ENCODE measurements around the gene HNRNPF. TPM values are rescaled to one million over a fixed set of nuclear protein-coding genes. Genes with fewer than 3 reads are reported as not detected.
"Not testable (repeated sequence)": the region's sequence is repeated elsewhere in the genome, so short reads cannot be mapped to it uniquely, and the experiment has no call there.

Gene HNRNPF
- polyA plus RNA-seq, 3 donors, result 207 to 237 (median 223) TPM

DNA sequence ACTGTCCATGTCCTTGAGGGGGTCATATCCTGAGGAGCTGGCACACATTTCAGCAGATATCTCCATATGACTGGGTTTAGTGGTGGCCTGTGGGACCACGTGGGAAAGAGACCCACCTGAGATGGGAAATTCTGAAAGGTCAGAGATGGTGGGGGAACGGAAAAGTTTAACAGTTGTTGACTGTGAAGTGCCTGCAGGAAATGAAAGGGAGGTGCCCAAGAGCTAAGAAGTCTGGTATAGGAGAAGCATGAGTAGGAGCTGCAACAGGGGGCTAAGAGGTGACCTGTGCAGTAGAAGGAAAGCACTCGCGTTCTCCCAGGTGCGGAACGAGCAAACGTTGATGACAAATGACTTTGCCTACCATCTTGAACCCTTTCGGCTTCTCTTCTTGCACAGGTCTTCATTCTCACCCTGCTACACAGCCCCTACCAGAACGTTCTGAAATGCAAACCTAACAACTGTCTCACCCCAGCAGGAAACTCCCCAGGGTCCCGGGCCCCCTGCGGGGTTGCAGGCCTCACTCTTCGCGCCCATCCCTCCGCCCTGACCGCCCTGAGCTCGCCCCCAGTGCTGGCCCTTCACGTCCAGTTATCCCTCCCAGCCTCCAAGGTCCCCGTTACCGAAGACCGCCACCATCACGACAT, 47.3 kb downstream of the HNRNPF start:
- no peak for DNase-seq

DNA sequence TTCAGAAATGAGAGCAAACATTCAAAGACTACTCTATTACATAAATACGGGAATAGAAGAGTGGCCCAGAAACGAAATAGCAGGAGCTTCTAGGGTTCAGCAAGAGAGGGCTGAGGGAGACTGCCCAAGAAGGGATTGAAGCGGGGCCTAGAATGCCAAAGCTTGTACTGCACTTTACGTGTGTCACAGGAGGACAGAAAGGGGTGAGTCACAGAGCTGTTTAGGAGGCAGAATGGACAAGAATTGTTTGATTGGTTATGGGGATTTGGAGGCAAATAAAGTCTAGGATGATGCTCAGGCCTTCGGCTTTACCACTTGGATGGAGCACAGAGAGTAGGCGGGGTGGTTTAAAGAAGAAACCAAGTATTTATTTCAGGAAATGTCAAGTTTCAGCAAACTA, 48.9 kb downstream of the HNRNPF start:
- no peak for DNase-seq

DNA sequence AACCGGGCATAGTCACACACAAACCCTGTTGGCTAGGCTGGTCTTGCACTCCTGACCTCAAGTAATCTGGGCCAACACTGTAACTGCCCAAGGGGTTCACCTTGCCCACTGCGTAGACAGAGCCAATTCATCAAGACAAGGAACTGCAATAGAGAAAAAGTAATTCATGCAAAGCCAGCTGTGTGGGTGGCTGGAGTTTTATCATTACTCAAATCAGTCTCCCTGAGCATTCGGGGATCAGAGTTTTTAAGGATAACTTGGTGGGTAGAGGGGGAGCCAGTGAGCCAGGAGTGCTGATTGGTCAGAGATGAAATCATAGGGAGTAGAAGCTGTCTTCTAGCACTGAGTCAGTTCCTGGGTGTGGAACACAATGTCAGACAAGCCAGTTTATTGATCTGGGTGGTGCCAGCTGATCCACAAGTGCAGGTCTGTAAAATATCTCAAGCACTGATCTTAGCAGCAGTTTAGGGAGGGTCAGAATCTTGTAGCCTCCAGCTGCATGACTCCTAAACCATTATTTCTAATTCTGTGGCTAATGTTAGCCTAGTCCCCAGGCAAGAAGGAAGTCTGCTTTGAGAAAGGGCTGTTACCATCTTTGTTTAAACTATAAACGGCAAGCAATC, 53.1 kb downstream of the HNRNPF start:
- no peak for DNase-seq

DNA sequence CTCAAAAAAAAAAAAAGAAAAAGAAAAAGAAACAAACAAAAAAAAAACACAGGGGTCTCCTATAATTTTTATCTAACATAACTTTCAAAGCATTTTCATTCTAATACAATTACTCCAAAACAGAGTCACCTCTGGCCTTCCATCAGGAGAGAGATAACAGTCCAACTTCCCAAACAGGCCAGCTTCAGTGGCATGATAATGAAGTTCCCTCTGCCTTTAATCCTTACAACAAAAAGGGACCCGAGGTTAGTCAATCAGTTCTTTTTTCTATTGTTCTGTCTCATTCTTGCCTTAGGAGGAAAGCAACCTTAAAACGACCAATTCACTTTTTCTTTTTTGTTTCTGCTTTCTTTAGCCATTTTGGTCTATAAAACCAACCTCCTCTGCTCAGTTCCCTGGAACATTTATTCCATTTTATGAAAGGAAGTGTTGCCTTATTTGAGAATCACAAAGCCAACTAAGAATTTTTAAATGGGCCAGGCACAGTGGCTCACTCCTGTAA, 54.1 kb downstream of the HNRNPF start:
- no peak for DNase-seq

DNA sequence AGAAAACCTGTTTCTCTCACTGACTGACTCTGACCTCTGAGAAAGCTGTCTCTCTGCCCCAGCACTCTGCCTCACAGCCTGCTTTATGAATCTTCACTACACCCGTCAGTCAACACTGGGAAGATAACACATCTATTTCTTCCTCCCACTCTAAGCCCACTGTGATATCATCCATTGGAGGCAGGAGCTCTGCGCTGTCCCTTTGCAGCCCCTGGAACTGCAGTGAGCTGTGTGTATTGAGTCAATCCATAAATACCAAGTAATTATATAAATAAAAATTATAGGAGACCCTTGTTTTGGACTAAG, 54.7 kb downstream of the HNRNPF start:
- DNase-seq, result no peak

DNA sequence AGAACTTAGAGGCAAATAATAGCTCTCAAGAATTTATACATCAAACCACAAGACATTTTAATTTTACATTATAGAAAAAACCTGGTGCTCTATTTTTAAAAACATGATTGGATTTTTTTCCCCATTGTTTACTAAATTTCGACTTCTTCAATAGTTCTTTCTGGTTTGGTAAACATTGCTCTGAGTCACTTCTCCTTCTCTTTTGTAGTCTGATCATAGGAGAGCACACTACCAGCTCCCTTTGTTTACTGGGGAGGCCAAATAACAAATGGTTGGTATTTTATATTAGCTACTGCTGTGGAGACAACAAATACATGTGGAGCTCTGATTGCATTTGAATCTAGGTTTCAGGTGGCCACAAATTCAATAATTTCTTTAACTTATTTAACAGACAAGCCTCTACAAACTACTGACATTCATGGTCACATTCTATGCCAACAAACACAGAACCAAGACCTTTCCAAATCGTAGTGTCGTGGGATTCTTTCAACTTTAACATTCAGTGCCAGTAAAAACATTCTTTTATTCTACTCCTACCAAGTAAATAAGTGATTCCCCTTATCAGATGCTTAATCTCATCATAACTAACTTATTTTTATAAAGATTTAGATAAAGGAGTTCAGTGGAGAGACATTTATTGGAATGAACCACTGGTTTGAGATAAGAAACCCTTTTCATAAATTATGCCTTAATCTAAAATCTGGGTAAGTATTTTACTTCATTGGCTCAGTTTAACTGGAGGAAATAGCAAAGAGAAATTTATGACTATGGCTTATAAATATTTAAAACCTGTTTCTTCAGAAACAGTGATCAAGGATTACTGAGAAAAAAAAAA, 55.3 kb downstream of the HNRNPF start:
- DNase-seq, result no peak

DNA sequence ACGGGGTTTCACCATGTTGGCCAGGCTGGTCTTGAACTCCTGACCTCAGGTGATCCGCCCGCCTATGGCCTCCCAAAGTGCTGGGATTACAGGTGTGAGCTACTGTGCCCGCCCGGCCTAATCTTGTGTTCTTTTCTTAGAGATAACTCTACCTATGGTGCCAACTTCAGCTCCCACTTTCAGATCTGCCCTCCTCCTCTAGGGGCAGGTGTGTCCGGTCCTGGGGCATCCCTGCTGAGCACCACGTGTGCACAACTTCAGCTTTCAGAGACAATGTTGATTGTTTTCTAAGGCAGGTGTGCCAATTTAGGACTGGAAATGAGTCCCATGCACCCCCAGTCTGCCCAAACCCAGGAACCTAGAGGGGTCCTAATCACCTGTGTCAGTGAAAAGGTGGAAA, 56.0 kb downstream of the HNRNPF start:
- no peak for DNase-seq

DNA sequence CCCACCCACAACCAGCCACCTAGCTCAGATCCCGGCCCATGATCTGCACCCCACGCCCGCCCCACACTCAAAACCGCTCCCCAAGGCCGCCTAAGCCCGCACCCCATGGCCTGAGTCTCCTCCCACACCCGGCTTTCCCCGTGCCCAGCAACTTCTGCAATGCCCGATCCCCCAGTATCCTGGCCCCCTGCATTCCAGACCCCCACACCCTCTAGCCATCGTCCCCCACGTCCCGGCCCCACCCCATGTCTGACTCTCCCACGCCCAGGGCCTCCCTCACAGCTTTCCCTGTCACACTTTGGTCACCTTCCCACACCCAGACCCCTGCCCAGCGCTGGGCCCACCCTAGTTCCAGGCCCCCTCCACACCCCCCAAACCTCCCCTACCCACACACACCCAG, 57.7 kb downstream of the HNRNPF start:
- DNase-seq, result no peak

DNA sequence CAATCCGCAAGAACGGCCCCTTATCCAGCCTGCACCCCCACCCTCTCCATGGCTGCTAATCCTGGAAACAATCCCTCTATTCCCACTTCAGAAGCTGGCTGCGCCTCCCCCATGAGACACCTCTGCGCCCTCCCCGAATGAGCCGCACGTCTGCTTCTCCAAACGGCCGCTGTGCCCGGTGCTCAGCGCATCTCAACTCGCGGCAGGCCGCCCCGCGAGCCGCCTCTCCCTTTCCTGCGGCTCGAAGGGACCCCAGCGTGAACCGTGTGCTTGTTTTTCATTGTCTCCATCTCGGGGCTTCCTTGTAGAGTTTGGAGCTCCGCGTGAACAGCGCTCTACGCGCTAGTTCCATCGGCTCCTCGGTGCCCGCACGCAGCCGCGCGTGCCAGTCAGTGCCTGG, 58.3 kb downstream of the HNRNPF start:
- DNase-seq, result no peak

DNA sequence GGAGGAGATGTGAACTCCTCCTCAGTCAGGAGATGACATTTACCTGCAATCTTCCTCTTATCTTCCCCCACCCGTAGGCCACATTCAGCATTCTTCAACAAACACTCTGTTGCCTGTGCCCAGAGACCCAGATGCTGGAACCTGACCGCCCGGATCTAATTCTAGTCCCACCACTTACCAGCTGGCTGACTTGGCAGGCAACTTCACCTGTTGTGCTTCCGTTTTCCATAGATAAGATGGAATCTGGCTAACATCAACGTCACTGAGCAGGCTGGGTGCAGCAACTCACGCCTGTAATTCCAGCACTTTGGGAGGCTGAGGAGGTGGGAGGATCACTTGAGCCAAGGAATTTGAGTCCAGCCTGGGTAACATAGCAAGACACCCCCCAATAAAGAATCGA, 58.8 kb downstream of the HNRNPF start:
- DNase-seq, result no peak

DNA sequence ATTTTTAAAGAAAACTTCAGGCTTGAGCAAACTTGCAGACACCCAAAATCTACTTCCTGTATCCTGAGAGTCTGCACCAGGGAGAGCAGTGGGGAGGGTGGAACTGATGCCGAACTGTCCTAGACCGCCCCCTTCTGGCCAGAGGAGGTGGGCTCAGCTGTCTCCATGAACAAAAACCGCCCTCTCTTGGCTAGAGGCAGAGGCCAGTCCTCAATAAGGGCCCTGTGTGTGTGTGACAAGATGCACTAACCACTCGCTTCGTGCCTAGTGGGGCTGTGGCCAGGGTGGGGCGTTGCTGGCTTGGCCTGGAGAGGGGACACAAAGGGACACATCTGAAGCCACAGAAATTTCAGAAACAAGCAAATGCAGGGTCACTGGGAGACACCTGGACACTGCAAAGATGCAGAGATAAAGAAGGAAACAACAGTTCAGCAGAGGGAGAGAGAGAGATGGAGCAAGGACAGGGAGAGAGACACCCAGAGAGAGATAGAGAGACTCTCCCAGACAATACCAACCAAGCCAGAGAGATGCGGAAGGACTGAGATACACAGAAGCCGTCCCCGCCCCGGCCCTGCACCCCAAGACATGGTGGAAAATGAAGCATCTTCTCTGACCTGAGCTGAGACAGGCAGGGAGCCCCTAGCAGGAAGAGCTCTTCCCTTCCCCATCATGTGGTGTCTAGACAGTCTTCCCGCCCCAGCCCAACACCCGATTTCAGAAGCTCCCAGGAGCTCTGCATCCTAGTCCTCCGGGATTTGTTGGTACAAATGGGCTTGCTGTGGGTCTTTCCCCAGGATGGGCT, 60.3 kb downstream of the HNRNPF start:
- DNase-seq, result peak; percentile 81

DNA sequence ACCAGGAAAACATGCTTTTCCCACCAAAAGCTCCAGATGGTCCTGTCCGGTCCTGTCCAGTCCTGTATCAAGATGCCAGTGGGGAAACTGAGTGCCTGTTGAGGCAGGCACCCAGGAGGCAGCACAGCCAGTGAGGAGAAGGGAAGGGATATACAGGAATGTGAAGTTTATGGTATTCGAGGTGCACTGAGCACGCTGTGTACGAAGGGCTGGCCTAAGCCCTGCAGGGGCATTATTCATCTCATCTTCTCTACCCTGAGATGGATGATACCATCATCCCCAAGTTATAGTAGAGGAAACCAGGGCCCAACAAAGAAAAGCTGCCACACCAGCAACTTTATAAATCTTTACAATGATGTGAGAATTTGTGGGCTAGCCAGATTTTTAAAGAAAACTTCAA, 61.0 kb downstream of the HNRNPF start:
- DNase-seq, result no peak

DNA sequence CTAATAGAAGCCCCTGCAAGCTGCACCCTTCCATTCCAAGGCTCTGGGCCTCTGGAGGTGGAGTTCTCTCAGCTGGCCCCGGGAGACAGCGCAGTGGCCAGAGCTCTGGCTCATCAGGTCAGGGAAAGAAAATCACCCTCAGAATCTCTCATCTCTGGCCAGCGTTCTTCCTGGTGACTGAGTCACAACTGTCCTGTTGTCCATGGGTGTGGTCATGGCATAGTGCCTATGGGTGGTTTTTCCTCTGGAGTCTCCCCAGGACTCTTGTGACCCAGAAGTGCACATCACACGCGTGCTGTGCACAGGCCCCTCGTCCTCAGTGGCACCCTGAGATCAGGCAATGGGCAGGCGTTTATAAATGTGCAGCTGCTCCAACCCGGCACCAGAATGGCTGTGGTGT, 64.9 kb downstream of the HNRNPF start:
- no peak for DNase-seq

DNA sequence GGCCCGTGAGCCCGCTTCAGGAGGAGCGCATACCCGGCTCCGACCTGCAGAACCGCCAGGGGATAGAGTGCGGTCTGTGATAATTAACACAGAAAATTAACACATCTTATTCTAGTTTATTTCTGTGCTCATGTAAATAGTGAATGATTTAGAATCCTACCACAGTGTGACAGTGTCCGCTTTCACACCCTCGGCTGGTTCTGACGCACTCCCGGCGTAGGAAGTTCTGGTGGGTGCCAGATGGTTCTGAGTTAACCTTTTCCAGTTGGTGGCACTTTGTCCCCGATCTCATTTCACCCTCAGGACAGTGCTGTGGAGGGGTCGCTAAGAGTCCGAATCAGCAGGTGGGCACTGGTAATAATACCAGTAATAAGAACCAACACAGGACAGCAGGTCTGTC, 65.9 kb downstream of the HNRNPF start:
- DNase-seq, result no peak

DNA sequence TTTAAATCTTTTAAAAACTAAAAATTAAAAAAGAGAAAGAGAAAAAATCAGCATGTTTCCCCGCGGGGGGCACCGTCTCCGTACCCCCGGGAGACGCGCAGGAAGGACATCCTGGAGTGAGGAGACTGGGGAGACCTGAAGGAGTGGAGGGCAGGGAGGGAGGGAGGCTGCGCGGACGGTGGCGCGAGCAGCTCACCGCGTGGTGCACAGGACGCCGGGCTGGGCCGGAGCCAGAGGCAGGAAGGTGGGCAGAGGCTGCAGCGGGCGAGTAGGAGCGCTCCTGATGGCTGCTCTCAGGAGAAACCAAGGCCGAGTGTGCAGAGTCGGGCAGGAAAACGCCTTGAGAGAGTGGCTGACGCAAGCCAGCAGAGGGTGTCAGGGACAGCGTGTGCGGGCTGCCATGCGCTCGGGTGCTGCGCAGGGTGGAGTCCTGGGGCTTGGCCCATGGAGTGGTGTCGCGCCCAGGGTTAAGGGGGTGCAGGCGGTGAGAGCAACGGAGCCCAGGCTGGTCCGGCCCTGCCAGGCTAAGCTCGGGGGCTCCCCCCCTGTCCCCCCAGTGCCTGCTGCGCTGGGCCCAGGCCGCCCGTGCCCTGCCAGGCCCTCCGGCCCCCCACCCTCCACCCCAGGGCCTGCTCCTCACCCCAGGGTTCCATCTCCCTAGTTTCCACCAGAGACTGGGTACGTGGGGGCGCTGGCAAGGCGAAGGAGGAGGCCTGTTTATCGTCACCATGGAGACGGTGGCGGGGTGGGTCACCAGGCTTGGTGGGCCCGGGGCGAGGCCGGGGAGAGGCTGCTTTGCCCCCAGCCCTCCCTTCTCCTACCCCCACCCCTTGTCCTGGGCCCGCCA, 66.5 kb downstream of the HNRNPF start:
- DNase-seq, result no peak

DNA sequence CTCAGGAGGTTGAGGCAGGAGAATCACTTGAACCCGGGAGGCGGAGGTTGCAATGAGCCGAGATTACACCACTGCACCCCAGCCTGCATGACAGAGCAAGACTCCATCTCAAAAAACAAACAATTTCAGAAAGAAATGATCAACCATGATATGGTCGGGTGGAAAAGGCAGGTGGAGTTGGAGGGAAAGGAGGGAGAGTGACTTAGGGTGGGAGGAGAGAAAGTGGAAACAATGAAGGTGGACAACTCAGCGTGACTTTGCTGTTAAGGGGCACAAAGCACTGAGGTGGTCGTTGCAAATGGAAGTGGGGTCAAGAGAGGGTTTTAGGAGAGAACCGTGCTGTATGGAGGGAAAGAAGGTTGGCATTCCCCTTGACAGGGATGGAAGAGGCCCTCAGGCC, 67.5 kb downstream of the HNRNPF start:
- DNase-seq, result no peak

DNA sequence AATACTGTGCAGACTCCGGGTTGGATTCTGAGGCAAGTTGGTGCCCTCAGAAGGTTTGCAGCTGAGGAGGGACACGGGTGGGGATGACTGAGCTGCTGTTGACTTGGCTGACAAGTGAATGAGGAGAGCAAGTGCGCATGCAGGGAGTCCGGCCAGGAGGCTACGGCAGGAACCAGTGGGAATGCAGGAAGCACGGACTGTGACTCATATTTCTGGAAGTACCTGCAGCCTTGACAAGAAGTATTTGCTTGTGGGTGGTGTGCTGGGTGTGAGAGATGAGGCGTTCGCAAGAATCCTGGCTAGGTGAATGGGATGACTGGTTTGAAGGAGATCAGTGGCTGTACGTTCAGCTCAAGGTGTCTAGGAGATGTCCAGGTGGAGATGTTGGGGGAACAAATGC, 68.4 kb downstream of the HNRNPF start:
- no peak for DNase-seq

DNA sequence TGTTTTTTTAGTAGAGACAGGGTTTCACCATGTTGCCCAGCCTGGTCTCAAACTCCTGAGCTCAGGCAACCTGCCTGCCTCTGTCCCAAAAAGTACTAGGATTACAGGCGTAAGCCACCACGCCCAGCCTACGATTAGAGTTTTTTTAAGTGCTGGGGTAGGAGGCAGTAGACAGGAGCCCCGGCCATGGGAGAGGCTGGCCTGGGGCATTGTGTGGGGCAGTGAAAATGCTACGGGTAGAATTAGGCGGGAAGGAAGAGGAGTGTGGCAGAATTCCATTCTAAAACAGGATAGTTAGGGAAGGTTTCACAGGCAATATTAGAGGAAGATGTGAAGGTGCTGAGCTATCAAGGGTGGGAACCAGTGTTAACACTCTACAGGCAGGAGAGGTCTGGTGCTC, 68.9 kb downstream of the HNRNPF start:
- DNase-seq, result no peak

DNA sequence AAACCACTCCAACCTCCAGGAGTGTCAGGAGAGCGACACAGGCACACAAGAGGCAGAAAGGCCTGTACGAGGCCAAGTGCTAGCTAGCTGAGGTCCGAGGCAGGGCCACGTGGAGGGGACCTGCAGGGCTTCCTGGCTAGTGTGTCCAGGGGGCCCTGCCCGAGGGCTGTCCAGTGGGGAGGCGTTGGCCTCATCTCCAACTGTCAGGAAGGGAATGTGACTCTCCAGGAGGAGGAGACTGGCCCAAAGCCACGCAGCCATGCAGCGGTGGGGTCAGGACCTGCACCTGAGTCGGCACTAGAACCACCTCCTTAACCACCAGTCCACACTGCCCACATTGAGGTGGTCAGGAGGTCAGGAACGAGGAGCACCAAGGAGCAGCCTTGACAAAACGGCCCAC, 69.8 kb downstream of the HNRNPF start:
- DNase-seq, result no peak

DNA sequence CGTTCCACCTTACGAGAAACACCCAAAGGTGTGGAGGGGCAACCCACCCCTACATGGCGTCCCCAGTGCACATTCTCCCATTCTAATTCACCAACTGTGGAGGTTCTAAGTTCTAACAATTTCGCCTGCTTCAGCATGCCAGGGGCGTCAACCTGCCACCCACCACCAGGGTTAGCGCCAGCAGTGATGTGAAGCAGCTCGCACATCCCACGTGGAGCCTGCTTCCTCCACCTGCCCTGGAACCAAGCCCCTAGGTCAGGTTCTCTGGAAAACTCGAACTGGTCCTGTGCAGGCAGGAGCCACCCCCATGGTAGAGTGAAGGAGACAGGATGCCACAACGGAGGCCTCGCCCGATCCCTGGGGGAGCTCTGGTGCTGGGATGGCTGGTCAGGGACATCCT, 70.9 kb downstream of the HNRNPF start:
- DNase-seq, result no peak

DNA sequence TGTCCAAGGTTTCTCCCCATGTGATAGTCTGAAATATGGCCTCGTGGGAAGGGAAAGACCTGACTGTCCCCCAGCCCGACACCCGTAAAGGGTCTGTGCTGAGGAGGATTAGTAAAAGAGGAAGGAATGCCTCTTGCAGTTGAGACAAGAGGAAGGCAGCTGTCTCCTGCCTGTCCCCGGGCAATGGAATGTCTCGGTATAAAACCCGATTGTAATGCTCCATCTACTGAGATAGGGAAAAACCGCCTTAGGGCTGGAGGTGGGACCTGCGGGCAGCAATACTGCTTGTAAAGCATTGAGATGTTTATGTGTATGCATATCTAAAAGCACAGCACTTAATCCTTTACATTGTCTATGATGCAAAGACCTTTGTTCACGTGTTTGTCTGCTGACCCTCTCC, 71.5 kb downstream of the HNRNPF start:
- DNase-seq, result not testable (repeated sequence)
